Measurements from ENCODE around the gene PARVB. TPM values are rescaled to one million over a fixed set of nuclear protein-coding genes. Genes with fewer than 3 reads are reported as not detected.
A peak's percentile ranks its signal among the peaks of the same experiment; 100 is the strongest.

Gene PARVB
- total and polyA plus RNA-seq, 9 donors = 12.3 to 62.9 (median 39.1) TPM

DNA sequence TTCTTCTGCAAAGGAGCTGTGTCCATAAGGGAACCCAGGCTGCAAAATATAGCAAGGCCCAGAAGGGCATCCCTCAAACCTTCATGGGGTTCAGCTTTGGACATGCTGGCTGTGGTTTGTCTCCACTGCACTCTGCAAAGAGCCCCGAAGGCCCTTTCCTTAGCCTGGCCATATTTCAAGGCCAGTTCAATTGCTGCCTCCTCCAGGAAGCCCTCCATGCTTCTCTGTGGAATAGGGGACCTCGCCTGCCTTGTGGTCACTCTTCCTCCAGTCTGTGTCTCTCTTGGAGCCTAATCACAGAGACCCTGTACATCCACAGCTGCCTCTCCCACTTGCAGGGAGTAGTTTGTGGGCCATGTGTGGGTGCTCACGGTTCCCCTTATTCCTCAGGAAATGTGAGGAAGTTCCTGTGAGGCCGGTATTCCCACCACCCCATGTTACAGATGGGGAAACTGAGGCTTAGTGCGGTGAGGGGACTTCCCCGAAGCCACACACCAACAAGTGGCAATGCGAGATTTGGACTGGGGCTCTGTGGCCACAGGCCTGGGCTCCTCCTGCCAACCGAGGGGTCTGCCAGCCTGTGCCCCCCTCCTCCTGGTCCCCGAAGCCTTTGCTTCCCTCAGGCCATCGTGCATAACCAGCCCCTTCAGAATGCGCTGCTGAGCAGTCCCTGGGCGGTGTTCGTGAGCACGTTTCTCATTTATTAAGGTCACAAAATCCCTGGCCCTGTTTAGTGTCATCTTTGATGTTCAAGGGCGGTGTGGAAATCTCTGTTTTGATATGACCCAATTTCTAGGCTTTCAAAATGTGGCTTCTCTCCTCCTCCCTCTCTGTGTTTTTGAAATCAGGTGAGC is 65.8 kb downstream of the PARVB start:
- Histone ChIP-seq H3K27me3 (no peaks in the 10 kb centered on the region), H3K36me3 (no peaks in the 10 kb centered on the region), H3K4me3 (no peak overlapping the region), H3K4me1 (ENCODE audit: insufficient read depth) (peaks cover 26% of the 10 kb centered on the region), H3K27ac (peak overlapping the region in 1 of 2 donors; percentile 39), H3K9me3 (no peaks in the 10 kb centered on the region)
- 78 to 88% (median 81%) methylated on average over 15 of the region's 15 CpGs for WGBS, 3 donors
- DNase-seq = no peak
- no peak for TF ChIP-seq POLR2A (IDR thresholded peaks at IDR 0.05)
- TF ChIP-seq EP300 (IDR thresholded peaks at IDR 0.05) = no peak
- TF ChIP-seq, protein P1, sequence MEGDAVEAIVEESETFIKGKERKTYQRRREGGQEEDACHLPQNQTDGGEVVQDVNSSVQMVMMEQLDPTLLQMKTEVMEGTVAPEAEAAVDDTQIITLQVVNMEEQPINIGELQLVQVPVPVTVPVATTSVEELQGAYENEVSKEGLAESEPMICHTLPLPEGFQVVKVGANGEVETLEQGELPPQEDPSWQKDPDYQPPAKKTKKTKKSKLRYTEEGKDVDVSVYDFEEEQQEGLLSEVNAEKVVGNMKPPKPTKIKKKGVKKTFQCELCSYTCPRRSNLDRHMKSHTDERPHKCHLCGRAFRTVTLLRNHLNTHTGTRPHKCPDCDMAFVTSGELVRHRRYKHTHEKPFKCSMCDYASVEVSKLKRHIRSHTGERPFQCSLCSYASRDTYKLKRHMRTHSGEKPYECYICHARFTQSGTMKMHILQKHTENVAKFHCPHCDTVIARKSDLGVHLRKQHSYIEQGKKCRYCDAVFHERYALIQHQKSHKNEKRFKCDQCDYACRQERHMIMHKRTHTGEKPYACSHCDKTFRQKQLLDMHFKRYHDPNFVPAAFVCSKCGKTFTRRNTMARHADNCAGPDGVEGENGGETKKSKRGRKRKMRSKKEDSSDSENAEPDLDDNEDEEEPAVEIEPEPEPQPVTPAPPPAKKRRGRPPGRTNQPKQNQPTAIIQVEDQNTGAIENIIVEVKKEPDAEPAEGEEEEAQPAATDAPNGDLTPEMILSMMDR (IDR thresholded peaks at IDR 0.05) = no peak
- intact Hi-C loops (cut with DNase I) = loop anchor here in 1 of 4 donors (10.0 kb wide), 1 partner anchor 535 kb away; no protein-coding TSS in a partner anchor

DNA sequence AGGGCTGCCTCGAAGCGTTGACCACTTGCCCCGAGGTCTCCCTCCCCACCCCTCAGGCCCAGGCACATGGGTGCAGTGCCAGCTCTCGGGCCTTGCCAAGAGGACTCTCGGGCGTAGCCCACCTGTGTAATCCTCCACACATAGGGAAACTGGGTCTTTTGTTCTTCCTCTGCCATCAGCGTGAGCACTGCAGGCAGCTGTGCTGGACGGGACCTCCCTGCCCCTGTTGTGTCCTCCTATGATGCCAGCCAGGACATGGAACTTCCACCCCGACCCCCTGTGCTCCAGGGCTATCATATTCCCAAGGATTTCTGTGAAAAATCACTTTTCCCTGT is 66.4 kb downstream of the PARVB start:
- DNase-seq = no peak
- Histone ChIP-seq H3K27me3 (no peaks in the 10 kb centered on the region), H3K36me3 (no peaks in the 10 kb centered on the region), H3K27ac (peak overlapping the region in 1 of 2 donors; percentile 39), H3K4me1 (ENCODE audit: insufficient read depth) (peaks cover 23% of the 10 kb centered on the region), H3K4me3 (no peak overlapping the region), H3K9me3 (no peaks in the 10 kb centered on the region)
- WGBS, 3 donors = 69 to 79% (median 74%) methylated on average over 9 of the region's 9 CpGs
- TF ChIP-seq, protein P1 (IDR thresholded peaks at IDR 0.05) = no peak
- TF ChIP-seq EP300 (IDR thresholded peaks at IDR 0.05) (no peak), POLR2A (IDR thresholded peaks at IDR 0.05) (no peak)
- intact Hi-C loops (cut with DNase I) = no loop called here

DNA sequence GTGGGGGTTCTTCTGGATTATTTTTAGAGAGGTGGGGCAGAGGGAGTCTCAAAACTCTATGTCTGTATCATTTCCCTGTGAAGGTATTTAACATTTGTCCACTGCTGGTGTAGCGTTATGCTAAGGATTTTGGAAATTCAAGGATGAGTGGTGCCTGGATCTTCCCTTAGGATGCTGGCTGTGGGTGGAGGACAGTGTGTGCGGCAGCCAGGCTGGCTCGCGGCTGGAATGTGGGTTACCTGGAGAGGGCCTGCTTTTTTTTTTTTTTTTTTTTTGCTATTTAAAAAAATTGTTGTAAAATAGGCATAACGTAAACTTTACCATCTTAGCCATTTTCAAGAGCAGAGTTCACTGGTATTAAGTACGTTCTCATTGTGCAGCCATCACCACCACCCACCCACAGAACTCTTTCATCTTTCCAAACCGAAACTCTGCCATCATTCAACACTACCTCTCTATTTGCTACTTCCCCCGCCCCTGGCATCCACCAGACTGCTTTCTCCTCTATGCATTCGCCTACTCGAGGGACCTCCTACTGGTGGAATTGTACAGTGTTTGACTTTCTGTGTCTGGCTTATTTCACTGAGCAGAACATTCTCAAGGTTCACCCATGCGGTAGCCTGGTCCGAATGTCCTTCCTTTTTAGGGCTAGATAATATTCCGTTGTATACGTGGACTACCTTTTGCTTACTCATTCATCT is 67.1 kb downstream of the PARVB start:
- Histone ChIP-seq H3K4me1 (ENCODE audit: insufficient read depth) (peaks cover 17% of the 10 kb centered on the region), H3K27me3 (no peaks in the 10 kb centered on the region), H3K36me3 (no peaks in the 10 kb centered on the region), H3K4me3 (no peak overlapping the region), H3K27ac (no peak overlapping the region), H3K9me3 (no peaks in the 10 kb centered on the region)
- DNase-seq = no peak
- WGBS, 3 donors = 79 to 83% (median 82%) methylated on average over 14 of the region's 14 CpGs
- TF ChIP-seq, protein P1 (IDR thresholded peaks at IDR 0.05) = no peak
- no peak for TF ChIP-seq POLR2A (IDR thresholded peaks at IDR 0.05)
- no peak for TF ChIP-seq EP300 (IDR thresholded peaks at IDR 0.05)
- intact Hi-C loops (cut with DNase I) = no loop called here

DNA sequence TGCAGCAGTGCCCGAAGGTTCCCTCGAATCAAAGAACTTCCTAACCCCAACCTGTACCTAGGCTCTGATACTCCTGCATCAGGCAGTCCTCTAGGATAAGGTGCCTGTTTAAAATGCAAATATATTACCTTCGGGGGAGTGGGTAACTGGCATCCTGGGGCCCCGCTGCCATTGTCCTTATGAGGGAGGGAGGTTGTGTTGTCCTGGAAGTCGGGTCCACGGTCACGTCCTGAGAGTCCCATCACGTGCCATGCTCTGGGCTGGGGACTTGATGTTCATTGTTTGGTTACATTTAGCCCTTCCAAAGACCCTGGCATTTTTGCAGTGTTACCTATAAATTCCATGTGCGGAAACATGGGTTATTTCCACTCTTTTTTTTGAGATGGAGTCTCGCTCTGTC is 67.6 kb downstream of the PARVB start:
- H3K27me3 ChIP-seq = no peaks in the 10 kb centered on the region
- H3K4me1 ChIP-seq (ENCODE audit: insufficient read depth) = peaks cover 17% of the 10 kb centered on the region
- H3K36me3 ChIP-seq = no peaks in the 10 kb centered on the region
- DNase-seq = no peak
- 96 to 98% (median 98%) methylated on average over 10 of the region's 10 CpGs for WGBS, 3 donors
- H3K27ac ChIP-seq = no peak overlapping the region
- TF ChIP-seq, protein P1 (IDR thresholded peaks at IDR 0.05) = no peak
- no peak for TF ChIP-seq POLR2A (IDR thresholded peaks at IDR 0.05)
- TF ChIP-seq EP300 (IDR thresholded peaks at IDR 0.05) = no peak
- H3K9me3 ChIP-seq = no peaks in the 10 kb centered on the region
- H3K4me3 ChIP-seq = no peak overlapping the region
- intact Hi-C loops (cut with DNase I) = no loop called here
